HG03469 (cell line): ENCODE measurements around the gene ZFAND3.

Experiments
- ATAC-seq: cut with Tn5 transposase; IDR thresholded peaks from one replicate; pipeline ENCODE4 v1.9.1; 2021; ENCODE audit warnings: mild to moderate bottlenecking, moderate library complexity, moderate number of reproducible peaks; ENCODE audit not compliant: unreplicated experiment

ZFAND3 gene

DNA sequence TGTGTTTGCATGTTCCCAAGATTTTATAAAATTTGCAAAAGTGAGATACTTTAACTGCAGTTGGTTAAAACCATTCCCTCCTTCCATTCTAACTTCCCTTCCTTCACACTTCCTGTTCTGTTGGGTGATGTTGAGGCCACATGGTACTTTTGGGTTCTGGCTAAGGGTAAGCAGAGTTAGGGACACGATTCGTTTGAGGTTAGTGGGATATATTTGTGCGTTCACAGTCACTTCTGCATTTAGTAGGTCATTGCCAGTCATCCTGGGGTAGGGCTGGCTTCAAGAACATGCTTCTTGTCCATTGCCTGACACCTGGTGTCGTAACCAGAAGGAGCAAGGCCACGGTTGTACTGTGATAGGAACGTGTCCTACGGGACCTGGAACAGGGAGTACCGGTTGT lies 340.1 kb downstream of the ZFAND3 start:
- ATAC-seq: no peak

DNA sequence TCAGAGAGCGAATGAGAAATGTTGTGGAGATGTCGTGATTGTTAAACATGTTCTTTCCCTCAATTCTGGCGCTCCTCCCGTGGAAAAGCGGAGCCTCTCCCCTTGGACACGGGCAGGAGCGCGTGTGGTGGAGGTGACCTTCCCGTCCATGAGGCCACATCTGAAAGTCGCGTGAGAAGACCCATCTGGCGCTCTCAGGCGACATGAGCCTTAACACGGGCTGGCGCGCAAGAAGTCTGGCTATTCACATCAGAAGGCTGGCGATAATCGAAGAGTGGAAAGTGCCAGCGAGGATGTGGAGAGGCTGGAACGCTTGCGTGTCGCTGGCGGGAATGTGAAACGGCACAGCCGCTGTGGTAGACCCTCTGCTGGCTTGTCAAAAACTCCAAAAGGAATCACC lies 341.3 kb downstream of the ZFAND3 start:
- no peak for ATAC-seq

DNA sequence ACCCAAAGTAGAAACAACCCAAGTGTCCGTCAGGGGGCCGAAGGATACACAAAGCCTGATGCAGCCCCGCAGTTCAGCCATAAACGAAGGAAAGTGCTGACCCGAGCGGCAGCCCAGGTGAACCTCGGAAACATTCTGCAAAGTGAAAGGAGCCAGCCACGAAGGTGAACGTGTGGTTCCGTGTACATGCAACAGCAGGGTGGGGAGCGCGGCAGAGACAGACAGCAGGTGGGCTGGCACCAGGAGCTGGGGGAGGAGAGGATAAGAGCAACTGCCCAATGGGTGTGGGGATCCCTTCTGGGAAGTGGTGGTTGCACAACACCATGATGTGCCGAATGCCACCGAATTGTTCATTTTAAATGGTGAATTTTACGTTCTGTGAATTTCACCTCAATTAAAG lies 341.8 kb downstream of the ZFAND3 start:
- ATAC-seq: no peak

DNA sequence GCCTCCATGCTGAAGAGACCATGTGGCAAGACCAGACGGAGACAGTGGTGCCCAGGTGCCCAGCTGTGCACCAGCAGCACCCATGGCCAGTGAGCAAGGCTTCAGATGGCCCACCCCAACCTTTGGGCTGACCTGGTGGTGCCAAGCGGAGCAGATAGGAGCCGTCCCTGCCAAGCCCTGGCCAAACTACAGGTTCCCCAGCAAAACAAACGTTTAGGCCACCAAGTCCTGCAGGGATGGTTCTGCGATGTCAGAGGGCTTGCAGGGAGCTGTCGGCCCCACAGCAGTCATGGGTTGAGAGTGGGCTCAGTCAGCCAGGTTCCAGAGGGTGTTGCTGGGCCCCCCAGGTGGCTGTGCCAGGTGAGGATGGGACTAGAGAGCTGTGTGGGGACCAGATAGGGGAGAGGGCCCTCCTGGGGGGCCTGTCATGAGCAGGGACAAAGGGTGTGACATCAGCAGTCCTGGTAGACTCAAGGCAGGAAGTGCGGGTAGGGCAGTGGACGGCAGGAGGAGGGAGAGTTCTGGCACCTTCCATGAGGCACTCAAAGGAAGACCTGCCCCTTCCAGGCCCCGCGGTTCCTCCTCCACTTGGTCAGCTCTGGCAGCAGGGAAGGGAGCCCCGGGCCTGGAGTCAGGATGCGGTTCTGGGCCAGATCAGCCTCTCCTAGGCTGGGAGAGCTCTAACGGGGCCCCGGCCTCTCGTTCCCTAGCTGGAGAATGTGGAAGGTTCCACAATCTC lies 342.4 kb downstream of the ZFAND3 start:
- no peak for ATAC-seq

DNA sequence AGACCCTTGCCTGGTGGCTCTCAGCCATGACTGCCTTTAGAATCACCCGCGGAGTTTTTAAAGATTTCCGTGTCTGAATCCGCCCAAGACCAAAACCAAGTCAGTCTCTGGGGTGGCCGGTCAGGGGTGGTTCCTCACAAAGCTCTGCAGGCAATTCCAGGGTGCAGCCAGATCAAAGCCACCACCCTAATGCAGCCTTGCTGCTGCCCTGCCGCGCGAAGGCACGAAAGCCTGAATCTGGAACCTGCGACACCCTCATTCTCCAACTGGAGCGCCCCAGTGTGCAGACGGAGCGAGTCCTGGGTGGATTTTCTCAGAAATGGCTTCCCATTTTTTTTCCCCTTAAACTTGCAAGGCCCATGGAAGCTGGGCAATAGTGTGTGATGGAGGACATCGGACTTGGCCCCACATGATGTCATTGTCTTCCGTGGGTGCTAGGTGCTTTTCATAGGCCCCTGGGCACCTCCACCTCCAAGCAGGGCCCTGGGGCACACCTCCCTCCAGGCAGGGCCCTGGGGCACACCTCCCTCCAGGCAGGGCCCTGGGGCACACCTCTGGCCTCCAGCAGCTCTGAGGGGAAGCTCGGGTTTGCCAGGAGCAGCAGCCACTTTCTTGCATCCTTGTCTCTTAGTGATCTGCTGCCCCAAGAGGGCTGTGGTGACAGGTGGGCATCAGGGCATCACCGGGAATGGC lies 343.1 kb downstream of the ZFAND3 start:
- ATAC-seq: no peak

DNA sequence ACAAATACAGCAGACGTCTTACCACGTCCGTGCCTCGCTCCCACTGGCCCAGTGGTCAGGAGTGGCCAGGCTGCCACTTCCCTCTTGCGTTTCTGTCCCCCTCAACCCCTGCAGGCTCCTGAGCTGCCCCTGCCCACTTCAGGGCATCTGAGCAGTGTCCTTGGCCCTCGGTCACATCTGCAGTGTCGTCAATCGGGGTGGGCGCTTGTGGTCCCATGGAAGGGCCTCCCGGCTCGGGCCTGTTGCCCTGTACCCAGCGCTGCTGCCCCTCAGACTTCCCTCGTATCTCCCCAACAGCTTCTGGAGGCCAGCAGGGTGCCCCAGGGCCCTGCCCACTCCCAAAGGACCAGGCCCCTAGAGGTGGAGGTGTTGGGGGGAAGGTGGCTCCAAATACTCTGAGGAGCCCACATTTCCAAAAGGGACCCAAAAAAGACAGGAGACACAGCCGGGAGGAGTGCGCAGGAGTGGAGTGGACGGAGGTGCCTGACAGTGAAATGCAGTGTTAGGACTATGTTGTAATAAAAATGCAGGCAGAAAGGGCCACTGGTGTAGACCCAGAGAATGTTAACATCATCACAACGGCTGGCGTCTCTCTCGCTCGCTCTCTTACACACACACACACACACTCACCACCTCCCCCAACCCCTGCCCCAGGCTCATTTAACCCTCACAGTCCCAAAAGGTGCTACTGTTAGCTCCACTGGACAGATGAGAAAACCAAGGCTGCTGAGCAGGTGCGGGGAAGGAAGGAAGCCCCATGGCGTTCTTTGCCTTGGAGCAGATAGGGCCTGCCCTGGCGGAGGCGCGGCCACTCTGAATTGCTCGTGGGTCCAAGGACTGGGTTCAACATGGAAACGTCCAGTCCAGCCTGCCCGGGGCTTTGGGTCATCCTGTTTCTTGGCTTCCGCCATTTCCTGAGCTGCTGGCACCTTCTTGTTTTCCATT lies 343.9 kb downstream of the ZFAND3 start:
- no peak for ATAC-seq

DNA sequence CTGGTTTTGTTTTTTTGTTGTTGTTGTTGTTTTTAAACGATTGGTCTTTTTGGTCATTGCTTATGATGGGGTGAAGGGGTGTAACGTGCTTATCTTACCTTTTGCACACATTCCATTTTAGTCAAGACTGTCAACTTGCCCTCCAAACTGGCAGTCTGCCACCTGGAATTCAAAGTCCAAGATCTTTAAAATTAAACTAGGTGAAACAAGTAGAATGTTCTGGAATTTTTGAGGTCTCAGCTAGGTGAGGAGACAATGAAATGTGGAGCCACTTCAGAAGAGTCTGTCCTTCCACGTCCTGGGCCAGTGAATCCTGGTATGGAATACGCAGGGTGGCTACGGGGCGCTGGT lies 344.6 kb downstream of the ZFAND3 start:
- ATAC-seq: no peak

DNA sequence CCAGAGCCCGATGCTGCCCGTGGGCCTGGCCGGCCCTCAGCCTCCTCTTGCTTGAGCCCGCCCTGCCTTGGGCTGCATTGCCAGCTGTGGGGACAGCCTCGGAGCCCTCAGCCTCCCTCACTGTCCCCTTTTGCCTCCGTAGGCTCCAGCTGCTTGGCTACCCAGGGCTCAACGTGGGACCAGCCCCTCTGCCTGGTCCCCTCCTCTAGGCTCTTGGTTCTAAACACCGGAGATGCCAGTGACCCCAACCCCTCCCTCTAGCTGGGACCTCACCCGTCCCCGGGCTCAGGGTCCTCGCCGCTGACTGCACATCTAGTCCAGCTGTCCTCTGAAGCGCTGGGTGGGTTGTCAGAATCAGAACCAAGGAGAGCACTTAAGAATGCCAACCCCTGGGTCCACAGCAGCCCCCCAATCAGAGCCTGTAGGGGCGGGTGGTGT lies 345.2 kb downstream of the ZFAND3 start:
- ATAC-seq: no peak

DNA sequence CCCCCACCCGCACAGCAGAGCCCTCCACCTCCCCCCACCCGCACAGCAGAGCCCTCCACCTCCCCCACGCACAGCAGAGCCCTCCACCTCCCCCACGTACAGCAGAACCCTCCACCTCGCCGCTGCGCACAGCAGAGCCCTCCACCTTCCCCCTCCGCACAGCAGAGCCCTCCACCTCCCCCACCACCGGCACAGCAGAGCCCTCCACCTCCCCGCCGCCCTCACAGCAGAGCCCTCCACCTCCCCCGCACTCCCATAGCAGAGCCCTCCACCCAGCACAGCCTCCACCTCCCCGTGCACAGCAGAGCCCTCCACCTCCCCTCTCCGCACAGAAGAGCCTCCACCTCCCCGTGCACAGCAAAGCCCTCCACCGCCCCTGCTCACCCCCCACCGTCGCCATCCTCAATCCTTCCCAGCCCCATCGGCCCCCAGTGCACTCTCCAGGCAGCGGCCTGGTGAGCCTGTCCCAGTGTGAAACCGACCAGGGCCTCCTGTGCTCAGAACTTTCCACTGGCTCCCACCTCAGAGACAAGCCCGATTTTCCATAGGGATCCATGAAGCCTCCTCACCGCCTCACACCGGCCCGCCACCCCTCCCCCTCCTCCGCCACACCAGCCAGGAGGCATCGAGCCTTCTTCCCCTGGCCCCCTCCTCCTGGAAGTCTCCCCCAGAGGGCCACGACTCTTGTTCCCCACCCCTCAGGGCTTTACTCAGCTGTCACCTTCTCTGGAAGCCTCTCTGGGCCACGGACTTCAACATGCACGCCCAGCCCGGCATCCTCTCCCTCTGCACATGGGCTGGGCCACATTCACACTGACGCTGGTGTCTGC lies 347.1 kb downstream of the ZFAND3 start:
- ATAC-seq: no peak

DNA sequence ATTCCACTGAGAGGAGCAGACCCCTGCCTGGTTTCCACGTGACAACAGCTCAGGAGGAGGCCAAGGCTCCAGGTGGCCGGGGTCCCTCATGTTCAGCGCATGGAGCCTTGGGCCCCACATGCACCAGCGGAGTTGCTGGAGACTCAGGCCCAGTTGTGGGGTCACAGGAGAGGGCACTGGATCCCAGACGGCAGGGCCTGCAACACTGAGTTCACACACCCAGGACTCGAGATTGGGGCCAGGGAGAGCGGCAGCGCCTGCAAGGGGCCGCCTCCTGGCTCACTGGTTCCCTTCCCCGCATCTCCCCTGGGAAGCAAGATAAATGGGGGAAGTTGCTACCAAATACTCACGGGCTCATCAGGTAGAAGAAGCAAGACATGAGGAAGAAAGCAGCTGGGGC lies 348.1 kb downstream of the ZFAND3 start:
- ATAC-seq: no peak

DNA sequence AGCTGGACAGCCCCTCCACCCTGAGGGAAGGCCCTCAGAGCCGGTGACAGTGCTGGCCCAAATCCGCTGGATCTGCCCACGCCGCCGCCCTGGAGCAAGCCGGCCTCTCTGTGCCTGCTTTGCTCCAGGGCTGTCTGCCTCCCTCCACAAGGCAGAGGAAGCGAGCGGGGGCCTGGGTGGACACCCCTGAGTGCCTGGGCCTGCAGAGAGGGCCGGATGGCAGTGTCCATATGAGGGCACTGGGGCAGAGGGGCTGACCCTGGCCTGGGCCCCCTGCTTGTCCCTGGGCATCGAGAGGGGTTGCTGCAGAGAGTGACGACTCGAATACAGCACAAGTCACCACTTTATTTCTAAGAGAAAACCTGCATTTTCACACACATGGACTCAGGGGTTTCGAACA lies 348.6 kb downstream of the ZFAND3 start:
- no peak for ATAC-seq

DNA sequence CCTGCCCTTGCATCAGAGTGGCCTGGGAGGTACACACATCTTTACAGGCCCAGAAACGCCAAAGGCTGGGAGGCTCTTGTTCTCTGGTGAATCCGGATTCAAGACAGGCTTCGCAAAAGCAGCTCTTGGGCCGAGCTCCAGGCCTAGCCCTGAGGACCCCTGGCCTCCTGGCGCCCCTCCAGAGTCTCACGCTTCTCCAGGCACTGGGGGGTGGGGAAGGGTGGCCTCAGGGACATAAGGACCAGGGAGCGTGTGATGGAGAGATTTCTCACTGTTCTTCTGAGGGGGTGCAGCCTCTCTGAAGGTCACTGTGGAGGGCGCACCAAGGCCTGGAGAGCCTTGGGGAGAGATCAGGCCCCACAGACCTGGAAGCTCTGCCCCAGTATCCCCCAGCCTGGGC lies 349.2 kb downstream of the ZFAND3 start:
- no peak for ATAC-seq

DNA sequence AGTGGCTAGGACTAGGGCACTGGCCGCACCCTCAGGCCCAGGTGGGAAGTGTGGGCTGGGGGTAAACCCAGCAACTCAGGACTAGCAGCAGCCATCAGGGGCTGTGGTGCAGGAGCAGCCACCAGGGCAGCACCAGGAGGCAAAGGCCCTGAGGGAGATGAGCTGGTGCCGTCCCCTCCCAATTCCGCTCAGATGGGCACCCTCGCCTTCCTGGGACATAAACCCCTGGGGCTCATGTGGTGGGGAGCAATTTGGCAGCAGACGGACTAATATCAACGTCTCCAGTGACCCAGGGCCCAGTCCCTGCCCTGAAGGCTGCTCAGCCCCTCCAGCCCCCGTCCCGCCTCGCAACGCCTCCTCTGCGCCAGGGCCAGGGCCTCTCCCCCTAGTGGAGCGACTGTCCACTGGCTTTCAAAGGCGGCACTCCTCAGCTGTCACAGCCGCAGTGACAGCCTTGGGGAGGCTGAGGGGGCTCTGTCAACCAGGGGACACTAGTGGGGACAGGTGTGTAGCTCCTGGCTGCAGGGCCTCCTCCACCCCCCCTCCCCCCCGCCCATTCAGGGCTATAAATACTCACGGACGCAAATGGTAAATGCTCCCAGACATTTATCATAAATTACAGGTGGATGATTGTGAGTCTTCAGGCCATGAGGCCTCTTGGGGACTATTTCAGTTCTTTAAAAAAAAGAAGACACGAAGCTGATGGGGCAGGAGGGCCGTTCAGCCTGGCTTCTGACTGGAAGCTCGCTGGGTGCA lies 349.9 kb downstream of the ZFAND3 start:
- ATAC-seq: no peak

DNA sequence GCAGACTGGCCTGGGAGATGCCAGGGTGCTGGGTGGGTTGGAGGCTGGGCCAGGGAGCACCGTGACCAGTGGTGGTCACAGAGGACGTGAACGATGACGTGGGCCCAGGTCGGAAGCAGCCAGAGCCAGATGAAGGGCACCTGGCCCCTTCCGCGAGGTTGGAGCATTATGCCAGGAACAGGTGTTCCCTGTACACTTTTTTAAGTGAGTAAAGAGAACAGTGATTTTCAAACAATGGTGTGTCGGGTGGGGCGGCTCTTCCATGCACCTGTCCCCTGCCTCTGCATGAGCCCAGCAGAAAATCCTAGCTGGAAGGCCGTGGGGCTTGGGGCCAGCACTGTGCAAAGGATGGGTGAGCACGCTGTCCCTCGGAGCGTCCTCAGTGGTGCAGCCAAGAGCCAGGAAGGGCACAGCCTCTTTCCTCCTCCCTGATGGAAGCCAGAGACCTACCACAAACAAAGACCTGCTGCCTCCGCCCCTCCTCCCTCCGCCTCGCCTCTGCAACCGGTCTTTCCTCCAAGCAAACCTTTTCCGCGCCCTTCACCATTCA lies 350.5 kb downstream of the ZFAND3 start:
- ATAC-seq: no peak

DNA sequence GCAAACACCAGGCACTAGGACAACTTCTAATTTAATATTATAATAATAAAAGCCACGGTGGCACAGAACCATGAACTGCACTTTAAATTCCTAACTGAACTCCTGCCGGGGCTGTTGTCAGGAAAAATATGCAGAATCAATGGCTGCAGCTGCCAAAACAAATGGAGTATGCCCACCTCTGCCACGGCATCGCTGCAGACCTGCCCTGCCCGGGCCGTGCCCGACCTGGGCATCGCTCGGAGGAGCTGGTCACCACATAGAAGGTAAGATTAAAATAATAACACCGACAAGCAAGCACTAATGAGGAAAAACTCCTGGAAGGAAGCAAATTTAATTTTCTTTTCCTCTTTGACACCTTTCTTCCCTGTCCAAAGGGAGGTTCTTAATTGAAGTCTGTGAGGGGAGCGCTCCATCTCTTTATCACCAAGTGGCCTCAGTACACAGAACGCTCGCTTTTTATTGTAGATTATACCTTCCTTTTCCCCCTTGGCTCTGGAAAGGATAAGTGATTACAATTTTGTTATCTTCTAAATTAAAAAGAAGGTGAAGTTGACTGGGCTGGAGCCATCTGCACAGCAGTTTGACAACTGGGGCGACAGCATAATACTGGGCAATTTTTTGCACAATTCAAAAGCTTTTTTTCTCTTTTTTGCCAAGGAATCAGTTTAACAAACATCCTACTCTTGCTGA lies 351.3 kb downstream of the ZFAND3 start:
- no peak for ATAC-seq

DNA sequence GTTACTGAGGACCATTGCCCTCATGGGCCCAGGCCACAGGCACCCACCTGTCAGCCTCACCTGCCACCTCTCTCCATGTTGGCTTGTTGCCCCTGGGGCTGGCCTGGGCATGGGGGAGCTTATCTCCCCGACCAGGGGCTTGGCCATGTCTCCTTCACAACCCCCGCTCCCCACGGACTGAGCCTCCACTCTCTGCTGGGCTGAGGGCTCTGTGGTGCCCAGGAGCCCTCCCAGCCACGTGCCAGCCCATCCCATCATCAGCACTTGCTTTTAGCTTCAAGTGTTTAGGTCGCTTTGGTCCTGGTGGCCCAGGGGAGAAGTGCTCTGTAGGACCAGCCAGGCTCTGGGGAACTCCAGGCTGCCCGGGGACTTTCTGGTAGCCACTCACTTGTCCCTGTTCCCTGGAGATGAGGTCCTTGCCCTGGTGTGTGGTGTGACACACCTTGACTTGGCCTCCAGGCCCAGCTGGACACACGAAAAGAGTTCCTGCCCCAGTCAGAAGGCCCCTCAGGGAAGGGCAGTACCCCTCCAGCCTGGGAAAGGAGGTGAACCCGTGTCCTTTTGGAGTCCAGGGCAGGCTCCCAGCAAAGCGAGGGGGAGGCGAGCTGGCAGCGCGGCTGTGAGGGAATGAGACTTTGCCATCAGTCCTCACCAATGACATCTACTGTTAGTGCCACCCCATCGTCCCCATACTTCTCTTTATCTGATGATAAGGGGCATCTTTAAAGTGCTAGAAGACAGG lies 352.6 kb downstream of the ZFAND3 start:
- no peak for ATAC-seq

DNA sequence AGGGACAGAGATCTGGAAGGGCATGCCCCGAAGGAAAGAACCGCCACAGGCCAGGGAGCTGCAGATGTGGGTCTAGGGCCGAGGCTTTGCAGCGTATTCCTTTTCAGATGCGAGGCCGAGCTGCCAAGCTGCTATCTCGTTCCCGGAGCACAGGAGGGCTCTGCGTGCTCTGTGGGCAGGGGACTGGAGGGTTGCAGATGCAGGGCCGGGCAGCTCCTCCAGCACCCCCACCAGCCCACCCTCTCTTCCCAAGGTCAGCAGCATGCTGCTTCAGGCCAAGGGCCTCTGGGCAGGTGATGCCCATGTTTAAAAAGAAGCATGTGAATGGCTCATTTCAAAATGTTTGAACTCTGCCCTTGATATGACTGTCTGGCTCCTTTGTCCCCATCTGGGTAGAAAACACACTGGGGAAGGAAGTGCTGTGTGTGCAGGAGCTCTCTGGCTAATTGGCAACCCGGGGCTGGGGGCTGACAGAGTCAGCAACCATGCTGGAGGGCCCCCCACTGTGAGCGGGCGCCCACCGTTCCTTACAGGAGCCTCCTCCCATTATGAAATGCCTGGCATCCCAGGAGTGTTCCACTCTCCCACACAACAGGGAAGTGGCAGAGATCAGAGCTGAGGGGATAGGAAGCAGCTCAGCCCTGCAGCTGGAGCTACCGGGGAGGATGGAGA lies 353.3 kb downstream of the ZFAND3 start:
- ATAC-seq: no peak

DNA sequence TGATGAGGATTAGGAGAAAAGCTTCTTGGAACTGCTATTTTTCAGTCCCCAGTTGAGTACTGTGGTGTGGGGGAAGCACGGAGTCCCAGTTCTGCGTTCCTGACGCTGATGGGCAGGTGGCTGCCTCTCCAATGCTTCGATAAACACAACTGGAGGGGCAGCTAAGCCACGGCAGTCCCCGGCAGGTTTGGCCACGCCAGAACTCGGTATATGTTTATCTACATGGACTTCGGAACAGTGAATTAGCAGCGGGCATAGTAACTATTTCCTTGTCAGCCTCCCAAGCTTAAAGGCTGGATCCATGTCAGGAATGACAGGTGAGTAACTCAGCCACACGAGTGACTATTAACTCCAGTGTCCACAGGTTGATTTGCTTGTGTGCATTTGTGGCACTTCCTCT lies 354.4 kb downstream of the ZFAND3 start:
- no peak for ATAC-seq
